ENCODE measurements around the gene FOLR1.

Gene FOLR1

GRCh38 chr11:72217841-72218240, 25.9 kb downstream of the FOLR1 start:
- Mint-ChIP-seq H3K4me1 (peaks cover 9% of the 10 kb centered on the region), H3K27me3 (ENCODE audit: low read depth) (peaks cover 16% of the 10 kb centered on the region), H3K27ac (no peak overlapping the region), H3K36me3 (ENCODE audit: low read depth) (no peaks in the 10 kb centered on the region), H3K4me3 (no peak overlapping the region), H3K9me3 (no peaks in the 10 kb centered on the region)
- no peak for TF ChIP-seq CTCF (IDR thresholded peaks at IDR 0.05; ENCODE audit: unreplicated experiment in 3 of 3)

- peaks cover 12% of the 10 kb centered on the region for H3K4me1 Mint-ChIP-seq
- TF ChIP-seq CTCF (IDR thresholded peaks at IDR 0.05; ENCODE audit: unreplicated experiment in 3 of 3): no peak
- H3K4me3 Mint-ChIP-seq: no peak overlapping the region
- H3K27me3 Mint-ChIP-seq (ENCODE audit: low read depth): peaks cover 16% of the 10 kb centered on the region
- no peaks in the 10 kb centered on the region for H3K36me3 Mint-ChIP-seq (ENCODE audit: low read depth)
- peak overlapping the region in 1 of 3 experiments; percentile 70 for H3K27ac Mint-ChIP-seq
- H3K9me3 Mint-ChIP-seq: no peaks in the 10 kb centered on the region
Observed at GRCh38 chr11:72218251-72218745, 26.4 kb downstream of the FOLR1 start.

GRCh38 chr11:72220696-72221363, 28.9 kb downstream of the FOLR1 start:
- H3K4me1 Mint-ChIP-seq: peaks cover 18% of the 10 kb centered on the region
- H3K9me3 Mint-ChIP-seq: no peaks in the 10 kb centered on the region
- peaks cover 9% of the 10 kb centered on the region for H3K27me3 Mint-ChIP-seq (ENCODE audit: low read depth)
- H3K27ac Mint-ChIP-seq: peak overlapping the region; percentile 62 to 100 (median 91)
- no peaks in the 10 kb centered on the region for H3K36me3 Mint-ChIP-seq (ENCODE audit: low read depth)
- H3K4me3 Mint-ChIP-seq: peak overlapping the region; percentile 29 to 71 (median 51)
- no peak for TF ChIP-seq CTCF (IDR thresholded peaks at IDR 0.05; ENCODE audit: unreplicated experiment in 3 of 3)

- no peaks in the 10 kb centered on the region for H3K36me3 Mint-ChIP-seq (ENCODE audit: low read depth)
- H3K9me3 Mint-ChIP-seq: no peaks in the 10 kb centered on the region
- H3K4me3 Mint-ChIP-seq: no peak overlapping the region
- no peak for TF ChIP-seq CTCF (IDR thresholded peaks at IDR 0.05; ENCODE audit: unreplicated experiment in 3 of 3)
- peak overlapping the region; percentile 91 to 100 (median 98) for H3K27ac Mint-ChIP-seq
- peaks cover 2% of the 10 kb centered on the region for H3K27me3 Mint-ChIP-seq (ENCODE audit: low read depth)
- peaks cover 22% of the 10 kb centered on the region for H3K4me1 Mint-ChIP-seq
Observed at GRCh38 chr11:72221386-72222075, 29.6 kb downstream of the FOLR1 start.

- H3K27ac Mint-ChIP-seq: peak overlapping the region; percentile 91 to 100 (median 98)
- H3K9me3 Mint-ChIP-seq: no peaks in the 10 kb centered on the region
- H3K4me3 Mint-ChIP-seq: peak overlapping the region; percentile 88 to 94 (median 92)
- H3K36me3 Mint-ChIP-seq (ENCODE audit: low read depth): peaks cover 3% of the 10 kb centered on the region
- no peak for TF ChIP-seq CTCF (IDR thresholded peaks at IDR 0.05; ENCODE audit: unreplicated experiment in 3 of 3)
- peaks cover 29% of the 10 kb centered on the region for H3K4me1 Mint-ChIP-seq
- H3K27me3 Mint-ChIP-seq (ENCODE audit: low read depth): no peaks in the 10 kb centered on the region
Observed at GRCh38 chr11:72222106-72222891, 30.4 kb downstream of the FOLR1 start.
